SK-N-SH treated with all-trans-retinoic acid at 6 μM for 48 hours (cell line): ENCODE measurements around the gene ITGA5.

Experiments used
- ATAC-seq: fragments of 200-7000 bp; cut with Tn5 transposase; 3 replicates; pipeline ENCODE4 v1.9.1; 2020; ENCODE audit warnings: mild to moderate bottlenecking, moderate library complexity
- ARNTL ChIP-seq: fragments of 450-650 bp; formaldehyde crosslinking; IDR thresholded peaks from 2 replicates; pipeline ENCODE4 v1.5.0; 2020; ENCODE audit warnings: low read depth, mild to moderate bottlenecking, moderate library complexity, borderline replicate concordance
- BACH2 ChIP-seq: fragments of 250-450 bp; sonication (Bioruptor Pico); IDR thresholded peaks from 2 replicates; pipeline ENCODE4 v1.9.0; 2021; ENCODE audit warnings: mild to moderate bottlenecking, borderline replicate concordance
- CSDC2 ChIP-seq: fragments of 250-450 bp; sonication (Bioruptor Pico); IDR thresholded peaks from 2 replicates; pipeline ENCODE4 v1.5.0; 2020; ENCODE audit warnings: mild to moderate bottlenecking, moderate library complexity
- ESRRG ChIP-seq: fragments of 250-450 bp; sonication (Bioruptor Pico); IDR thresholded peaks from 2 replicates; pipeline ENCODE4 v1.6.1; 2021; ENCODE audit warnings: mild to moderate bottlenecking
- GLIS3 ChIP-seq: fragments of 250-450 bp; sonication (Bioruptor Pico); IDR thresholded peaks from 2 replicates; pipeline ENCODE4 v1.5.0; 2020; ENCODE audit warnings: mild to moderate bottlenecking, moderate library complexity
- ISL1 ChIP-seq: fragments of 250-450 bp; sonication (Bioruptor Pico); IDR thresholded peaks from 2 replicates; pipeline ENCODE4 v2.1.2; 2022; ENCODE audit warnings: mild to moderate bottlenecking, moderate library complexity
- OSR1 ChIP-seq: fragments of 250-450 bp; sonication (Bioruptor Pico); IDR thresholded peaks from 2 replicates; pipeline ENCODE4 v1.8.0; 2022; ENCODE audit warnings: moderate library complexity, mild to moderate bottlenecking, inconsistent platforms
- PPARA ChIP-seq: fragments of 250-450 bp; sonication (Bioruptor Pico); IDR thresholded peaks from 2 replicates; pipeline ENCODE4 v1.5.0; 2020; ENCODE audit warnings: mild to moderate bottlenecking, borderline replicate concordance
- RARB ChIP-seq: fragments of 250-450 bp; sonication (Bioruptor Pico); IDR thresholded peaks from 2 replicates; pipeline ENCODE4 v1.8.0; 2021; ENCODE audit warnings: mild to moderate bottlenecking, moderate library complexity
- SNAI2 ChIP-seq: fragments of 250-450 bp; sonication (Bioruptor Pico); IDR thresholded peaks from 2 replicates; pipeline ENCODE4 v1.5.0; 2020; ENCODE audit warnings: mild to moderate bottlenecking, moderate library complexity
- TCF4 ChIP-seq: fragments of 250-450 bp; sonication (Bioruptor Pico); IDR thresholded peaks from 2 replicates; pipeline ENCODE4 v1.8.0; 2021; ENCODE audit warnings: mild to moderate bottlenecking, moderate library complexity, borderline replicate concordance
- ZFP3 ChIP-seq: fragments of 250-450 bp; sonication (Bioruptor Pico); IDR thresholded peaks from 2 replicates; pipeline ENCODE4 v1.5.0; 2020; ENCODE audit warnings: mild to moderate bottlenecking, moderate library complexity
- ZFP30 ChIP-seq: fragments of 450-650 bp; formaldehyde crosslinking; IDR thresholded peaks from 2 replicates; pipeline ENCODE4 v1.5.0; 2022; ENCODE audit warnings: mild to moderate bottlenecking, moderate library complexity
- ZNF565 ChIP-seq: fragments of 450-650 bp; formaldehyde crosslinking; conservative IDR thresholded peaks from 2 replicates; pipeline ENCODE4 v1.5.0; 2020; ENCODE audit warnings: low read depth, mild to moderate bottlenecking, moderate library complexity
- ZNF70 ChIP-seq: fragments of 450-650 bp; formaldehyde crosslinking; IDR thresholded peaks from 2 replicates; pipeline ENCODE4 v1.5.0; 2020; ENCODE audit warnings: mild to moderate bottlenecking, moderate library complexity
- ZNF8 ChIP-seq: fragments of 450-650 bp; formaldehyde crosslinking; IDR thresholded peaks from 2 replicates; pipeline ENCODE4 v1.5.0; 2020; ENCODE audit warnings: mild to moderate bottlenecking, moderate library complexity
- TF ChIP-seq, protein P1 (sequence below): fragments of 250-450 bp; sonication (Bioruptor Pico); IDR thresholded peaks from 2 replicates; pipeline ENCODE4 v1.5.0; 2020; ENCODE audit warnings: mild to moderate bottlenecking, moderate library complexity
- TF ChIP-seq, protein P2 (sequence below): fragments of 250-450 bp; sonication (Bioruptor Pico); IDR thresholded peaks from 2 replicates; pipeline ENCODE4 v1.8.0; 2021; ENCODE audit warnings: low read depth, mild to moderate bottlenecking, moderate library complexity, borderline replicate concordance
- TF ChIP-seq, protein P3 (sequence below): fragments of 250-450 bp; sonication (Bioruptor Pico); IDR thresholded peaks from 2 replicates; pipeline ENCODE4 v1.8.0; 2020; ENCODE audit warnings: mild to moderate bottlenecking, moderate library complexity, borderline replicate concordance
- TF ChIP-seq, protein P4 (sequence below): fragments of 250-450 bp; sonication (Bioruptor Pico); IDR thresholded peaks from 2 replicates; pipeline ENCODE4 v1.5.1; 2020; ENCODE audit warnings: low read depth, mild to moderate bottlenecking, moderate library complexity

The ITGA5 gene

DNA sequence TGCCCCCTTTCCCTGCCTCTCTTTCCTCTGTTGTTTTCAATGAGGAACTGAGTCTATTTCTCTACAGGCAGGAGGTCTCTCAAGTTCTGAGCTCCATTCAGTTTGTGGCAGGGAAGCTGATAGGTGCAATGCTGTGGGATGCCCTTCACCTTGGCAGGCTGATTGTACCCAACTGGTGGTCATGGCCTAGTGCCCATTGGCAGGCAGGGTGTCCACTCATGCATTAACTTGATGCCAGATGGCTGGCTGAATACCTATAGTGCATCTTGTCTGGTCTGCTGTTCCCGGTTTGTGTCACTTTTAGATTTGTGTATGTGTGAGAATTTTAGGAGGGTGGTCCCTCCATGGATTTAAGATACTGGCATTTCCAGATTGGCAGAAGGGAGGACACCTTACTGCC is 20.0 kb upstream of the ITGA5 start:
- no peak for TF ChIP-seq SNAI2 (CRISPR knock-in tag)
- TF ChIP-seq OSR1 (CRISPR knock-in tag): no peak
- TF ChIP-seq, protein P1, sequence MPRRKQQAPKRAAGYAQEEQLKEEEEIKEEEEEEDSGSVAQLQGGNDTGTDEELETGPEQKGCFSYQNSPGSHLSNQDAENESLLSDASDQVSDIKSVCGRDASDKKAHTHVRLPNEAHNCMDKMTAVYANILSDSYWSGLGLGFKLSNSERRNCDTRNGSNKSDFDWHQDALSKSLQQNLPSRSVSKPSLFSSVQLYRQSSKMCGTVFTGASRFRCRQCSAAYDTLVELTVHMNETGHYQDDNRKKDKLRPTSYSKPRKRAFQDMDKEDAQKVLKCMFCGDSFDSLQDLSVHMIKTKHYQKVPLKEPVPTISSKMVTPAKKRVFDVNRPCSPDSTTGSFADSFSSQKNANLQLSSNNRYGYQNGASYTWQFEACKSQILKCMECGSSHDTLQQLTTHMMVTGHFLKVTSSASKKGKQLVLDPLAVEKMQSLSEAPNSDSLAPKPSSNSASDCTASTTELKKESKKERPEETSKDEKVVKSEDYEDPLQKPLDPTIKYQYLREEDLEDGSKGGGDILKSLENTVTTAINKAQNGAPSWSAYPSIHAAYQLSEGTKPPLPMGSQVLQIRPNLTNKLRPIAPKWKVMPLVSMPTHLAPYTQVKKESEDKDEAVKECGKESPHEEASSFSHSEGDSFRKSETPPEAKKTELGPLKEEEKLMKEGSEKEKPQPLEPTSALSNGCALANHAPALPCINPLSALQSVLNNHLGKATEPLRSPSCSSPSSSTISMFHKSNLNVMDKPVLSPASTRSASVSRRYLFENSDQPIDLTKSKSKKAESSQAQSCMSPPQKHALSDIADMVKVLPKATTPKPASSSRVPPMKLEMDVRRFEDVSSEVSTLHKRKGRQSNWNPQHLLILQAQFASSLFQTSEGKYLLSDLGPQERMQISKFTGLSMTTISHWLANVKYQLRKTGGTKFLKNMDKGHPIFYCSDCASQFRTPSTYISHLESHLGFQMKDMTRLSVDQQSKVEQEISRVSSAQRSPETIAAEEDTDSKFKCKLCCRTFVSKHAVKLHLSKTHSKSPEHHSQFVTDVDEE: no peak
- no peak for TF ChIP-seq CSDC2 (CRISPR knock-in tag)
- TF ChIP-seq PPARA (CRISPR knock-in tag): no peak
- TF ChIP-seq RARB (CRISPR knock-in tag): no peak
- TF ChIP-seq TCF4: no peak
- no peak for TF ChIP-seq GLIS3
- TF ChIP-seq, protein P2, sequence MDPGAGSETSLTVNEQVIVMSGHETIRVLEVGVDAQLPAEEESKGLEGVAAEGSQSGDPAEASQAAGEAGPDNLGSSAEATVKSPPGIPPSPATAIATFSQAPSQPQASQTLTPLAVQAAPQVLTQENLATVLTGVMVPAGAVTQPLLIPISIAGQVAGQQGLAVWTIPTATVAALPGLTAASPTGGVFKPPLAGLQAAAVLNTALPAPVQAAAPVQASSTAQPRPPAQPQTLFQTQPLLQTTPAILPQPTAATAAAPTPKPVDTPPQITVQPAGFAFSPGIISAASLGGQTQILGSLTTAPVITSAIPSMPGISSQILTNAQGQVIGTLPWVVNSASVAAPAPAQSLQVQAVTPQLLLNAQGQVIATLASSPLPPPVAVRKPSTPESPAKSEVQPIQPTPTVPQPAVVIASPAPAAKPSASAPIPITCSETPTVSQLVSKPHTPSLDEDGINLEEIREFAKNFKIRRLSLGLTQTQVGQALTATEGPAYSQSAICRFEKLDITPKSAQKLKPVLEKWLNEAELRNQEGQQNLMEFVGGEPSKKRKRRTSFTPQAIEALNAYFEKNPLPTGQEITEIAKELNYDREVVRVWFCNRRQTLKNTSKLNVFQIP (CRISPR knock-in tag): no peak
- no peak for TF ChIP-seq ZFP30 (CRISPR knock-in tag)
- peak; percentile 11 for ATAC-seq

DNA sequence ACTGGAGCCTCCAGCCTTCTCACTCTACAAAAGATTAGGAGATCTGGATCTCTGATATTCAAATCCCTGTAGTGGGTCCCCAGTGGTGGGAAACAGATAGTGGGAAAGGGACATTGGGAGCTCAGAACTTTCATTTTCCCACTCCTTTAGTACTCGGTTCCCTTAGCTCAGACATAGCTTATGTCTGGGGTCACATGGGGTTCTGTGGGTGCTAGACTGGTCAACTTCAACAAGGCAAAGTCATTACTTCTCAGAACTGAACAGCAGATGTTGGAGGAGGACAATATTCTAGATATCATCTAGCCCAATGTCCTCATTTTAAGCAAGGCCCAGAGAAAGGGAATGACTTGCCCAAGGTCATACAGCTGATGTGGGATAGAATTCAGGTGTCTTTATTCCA is 19.5 kb upstream of the ITGA5 start:
- no peak for ATAC-seq
- no peak for TF ChIP-seq ARNTL (CRISPR knock-in tag)
- TF ChIP-seq ZFP3 (CRISPR knock-in tag): no peak
- TF ChIP-seq PPARA (CRISPR knock-in tag): no peak
- TF ChIP-seq ZFP30 (CRISPR knock-in tag): no peak
- TF ChIP-seq SNAI2 (CRISPR knock-in tag): no peak
- TF ChIP-seq ISL1 (CRISPR knock-in tag): no peak
- TF ChIP-seq, all 23 proteins: peak for 0

DNA sequence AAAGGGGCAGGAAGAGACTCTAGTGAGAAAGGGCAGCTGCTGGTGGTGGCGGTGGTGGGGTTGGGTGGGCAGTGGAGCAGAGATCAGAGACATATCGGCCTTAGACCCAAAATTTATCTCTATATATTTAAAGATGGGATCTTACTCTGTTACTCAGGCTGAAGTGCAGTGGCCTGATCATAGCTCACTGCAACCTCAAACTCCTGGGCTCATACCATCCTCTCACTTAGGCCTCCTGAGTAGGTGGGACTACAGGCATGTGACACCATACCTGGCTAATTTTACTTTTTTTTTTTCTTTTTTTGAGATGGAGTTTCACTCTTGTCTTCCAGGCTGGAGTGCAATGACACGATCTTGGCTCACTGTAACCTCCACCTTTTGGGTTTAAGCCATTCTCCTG is 18.6 kb upstream of the ITGA5 start:
- TF ChIP-seq ZNF8 (CRISPR knock-in tag): no peak
- TF ChIP-seq, protein P2 (CRISPR knock-in tag): no peak
- TF ChIP-seq, protein P1: no peak
- TF ChIP-seq, protein P3, sequence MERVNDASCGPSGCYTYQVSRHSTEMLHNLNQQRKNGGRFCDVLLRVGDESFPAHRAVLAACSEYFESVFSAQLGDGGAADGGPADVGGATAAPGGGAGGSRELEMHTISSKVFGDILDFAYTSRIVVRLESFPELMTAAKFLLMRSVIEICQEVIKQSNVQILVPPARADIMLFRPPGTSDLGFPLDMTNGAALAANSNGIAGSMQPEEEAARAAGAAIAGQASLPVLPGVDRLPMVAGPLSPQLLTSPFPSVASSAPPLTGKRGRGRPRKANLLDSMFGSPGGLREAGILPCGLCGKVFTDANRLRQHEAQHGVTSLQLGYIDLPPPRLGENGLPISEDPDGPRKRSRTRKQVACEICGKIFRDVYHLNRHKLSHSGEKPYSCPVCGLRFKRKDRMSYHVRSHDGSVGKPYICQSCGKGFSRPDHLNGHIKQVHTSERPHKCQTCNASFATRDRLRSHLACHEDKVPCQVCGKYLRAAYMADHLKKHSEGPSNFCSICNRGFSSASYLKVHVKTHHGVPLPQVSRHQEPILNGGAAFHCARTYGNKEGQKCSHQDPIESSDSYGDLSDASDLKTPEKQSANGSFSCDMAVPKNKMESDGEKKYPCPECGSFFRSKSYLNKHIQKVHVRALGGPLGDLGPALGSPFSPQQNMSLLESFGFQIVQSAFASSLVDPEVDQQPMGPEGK (CRISPR knock-in tag): no peak
- no peak for TF ChIP-seq SNAI2 (CRISPR knock-in tag)
- no peak for TF ChIP-seq ZNF70 (CRISPR knock-in tag)
- no peak for TF ChIP-seq BACH2
- TF ChIP-seq GLIS3: no peak
- no peak for TF ChIP-seq ZFP3 (CRISPR knock-in tag)
- no peak for TF ChIP-seq ESRRG
- no peak for TF ChIP-seq OSR1 (CRISPR knock-in tag)
- TF ChIP-seq ISL1 (CRISPR knock-in tag): no peak
- no peak for TF ChIP-seq TCF4
- TF ChIP-seq, protein P4, sequence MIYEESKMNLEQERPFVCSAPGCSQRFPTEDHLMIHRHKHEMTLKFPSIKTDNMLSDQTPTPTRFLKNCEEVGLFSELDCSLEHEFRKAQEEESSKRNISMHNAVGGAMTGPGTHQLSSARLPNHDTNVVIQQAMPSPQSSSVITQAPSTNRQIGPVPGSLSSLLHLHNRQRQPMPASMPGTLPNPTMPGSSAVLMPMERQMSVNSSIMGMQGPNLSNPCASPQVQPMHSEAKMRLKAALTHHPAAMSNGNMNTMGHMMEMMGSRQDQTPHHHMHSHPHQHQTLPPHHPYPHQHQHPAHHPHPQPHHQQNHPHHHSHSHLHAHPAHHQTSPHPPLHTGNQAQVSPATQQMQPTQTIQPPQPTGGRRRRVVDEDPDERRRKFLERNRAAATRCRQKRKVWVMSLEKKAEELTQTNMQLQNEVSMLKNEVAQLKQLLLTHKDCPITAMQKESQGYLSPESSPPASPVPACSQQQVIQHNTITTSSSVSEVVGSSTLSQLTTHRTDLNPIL: no peak
- no peak for TF ChIP-seq ZNF565 (CRISPR knock-in tag)
- no peak for ATAC-seq
